IMR-90 (cell line): Measurements from ENCODE around the gene ZNF771. TPM values are rescaled to one million over a fixed set of nuclear protein-coding genes. Genes with fewer than 3 reads are reported as not detected.

Source experiments
- RCOR1 ChIP-seq: IDR thresholded peaks from 2 replicates; pipeline ENCODE4 v1.6.1; 2012; ENCODE audit warnings: mild to moderate bottlenecking, low read length, improper control_type of control experiment; ENCODE audit not compliant: insufficient replicate concordance
- SMC3 ChIP-seq: fragments of 150-350 bp; IDR thresholded peaks from 2 replicates; pipeline ENCODE4 v1.6.1; 2016; ENCODE audit warnings: low read depth, mild to moderate bottlenecking, antibody characterized with exemption, low read length, moderate library complexity
- polyA plus RNA-seq, 3 experiments: library from polyadenylated mRNA; depleted of rRNA; stranded (reverse); fragments of >200 nt; gene quantifications; 2 replicates each; pipeline ENCODE4 v1.2.3, GENCODE V29; 2012; ENCODE audit warnings: low replicate concordance in 1 of 3
- total RNA-seq: library from RNA; depleted of rRNA; stranded (reverse); fragments of >200 nt; gene quantifications from 2 replicates; pipeline ENCODE4 v1.2.3, GENCODE V29; 2012
- TF ChIP-seq, protein P1 (sequence below): fragments of 150-350 bp; IDR thresholded peaks from 2 replicates; pipeline ENCODE4 v1.6.1; 2017; ENCODE audit warnings: mild to moderate bottlenecking, antibody characterized with exemption, low read length, low read depth

ZNF771 gene
- total and polyA plus RNA-seq, 2 of the 4 experiments (the other 2 are of a cell fraction): 5.2 to 10.9 TPM

DNA sequence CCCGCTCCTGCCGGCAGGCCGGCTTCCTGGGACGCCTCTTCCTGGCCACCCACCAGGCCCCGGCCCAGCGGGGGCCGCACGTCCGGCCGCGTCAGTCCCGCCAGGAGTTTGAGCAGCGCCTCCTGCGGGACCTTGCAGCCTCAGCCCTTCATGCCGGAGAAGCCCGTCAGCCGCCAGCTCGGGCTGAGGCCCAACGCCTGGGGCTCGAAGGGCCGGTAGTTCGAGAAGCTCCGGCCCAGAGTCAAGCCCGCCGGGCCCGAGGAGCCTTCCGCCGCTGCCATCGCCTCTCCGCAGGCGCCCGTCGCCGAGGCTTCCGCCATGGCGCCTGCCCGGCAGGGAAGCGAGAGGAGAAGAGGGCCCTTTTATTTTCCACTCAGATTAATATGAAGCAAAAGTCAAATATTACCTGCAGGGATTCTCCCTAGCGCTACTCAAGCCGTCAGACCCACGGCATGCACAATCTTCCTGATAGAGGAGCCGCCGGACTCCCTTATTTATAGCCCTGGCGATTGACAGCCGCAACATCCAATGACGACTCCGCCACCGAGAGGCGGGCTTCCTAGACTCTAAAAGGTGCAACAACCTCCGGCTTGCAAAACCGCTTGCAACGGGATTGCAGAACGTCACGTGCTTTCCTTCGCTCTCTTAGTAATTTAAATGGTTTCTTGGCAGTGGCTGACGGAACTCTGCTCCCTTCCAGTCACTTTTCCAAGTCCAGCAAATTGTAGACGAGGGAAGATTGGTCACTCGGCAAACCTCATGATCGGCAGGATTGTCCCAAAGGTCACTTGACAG lies 38.2 kb downstream of the ZNF771 start, which contains the start of gene SEPHS2 (continued):
- TF ChIP-seq, protein P1, sequence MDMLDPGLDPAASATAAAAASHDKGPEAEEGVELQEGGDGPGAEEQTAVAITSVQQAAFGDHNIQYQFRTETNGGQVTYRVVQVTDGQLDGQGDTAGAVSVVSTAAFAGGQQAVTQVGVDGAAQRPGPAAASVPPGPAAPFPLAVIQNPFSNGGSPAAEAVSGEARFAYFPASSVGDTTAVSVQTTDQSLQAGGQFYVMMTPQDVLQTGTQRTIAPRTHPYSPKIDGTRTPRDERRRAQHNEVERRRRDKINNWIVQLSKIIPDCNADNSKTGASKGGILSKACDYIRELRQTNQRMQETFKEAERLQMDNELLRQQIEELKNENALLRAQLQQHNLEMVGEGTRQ: peak; percentile 88
- TF ChIP-seq RCOR1: no peak
- TF ChIP-seq SMC3: peak; percentile 30; the same call in 1 of the 2 replicates
